Colonic mucosa (tissue), 4 donors: ENCODE results near the gene LYPD1. TPM values are rescaled to one million over a fixed set of nuclear protein-coding genes. Genes with fewer than 3 reads are reported as not detected.

Experiments used
- DNase-seq: peaks from one replicate; pipeline ENCODE4 v3.0.0-alpha.2; 2020
- H3K27ac ChIP-seq: fragments of 200-600 bp; one replicate; pipeline ENCODE4 v1.8.0; 2021
- H3K27me3 ChIP-seq: fragments of 200-600 bp; one replicate; pipeline ENCODE4 v1.8.0; 2021
- H3K36me3 ChIP-seq: fragments of 200-600 bp; one replicate; pipeline ENCODE4 v1.8.0; 2021
- H3K4me1 ChIP-seq: fragments of 200-600 bp; one replicate; pipeline ENCODE4 v1.8.0; 2021; ENCODE audit warnings: mild to moderate bottlenecking
- H3K4me3 ChIP-seq: fragments of 200-600 bp; one replicate; pipeline ENCODE4 v1.8.0; 2021
- H3K9ac ChIP-seq, 2 donors: one replicate each; pipeline ENCODE4 v1.7.0; 2013; ENCODE audit warnings: control low read depth in 2 of 2, low read depth in 2 of 2, low read length in 2 of 2
- H3K9me3 ChIP-seq: fragments of 200-600 bp; one replicate; pipeline ENCODE4 v1.8.0; 2021
- CTCF ChIP-seq: fragments of 200-600 bp; IDR thresholded peaks from one replicate; pipeline ENCODE4 v1.8.0; 2022; ENCODE audit warnings: antibody characterized with exemption, mild to moderate bottlenecking
- intact Hi-C: fragments of 100-400 bp; cut with DNase I; formaldehyde crosslinking; loops from one replicate; pipeline ENCODE4 v1.14.1; 2022
- total RNA-seq, 2 donors: library from RNA; stranded (reverse); fragmentation: NEBNext Ultra II Directional in 1 of 2; extraction: Animal tissue kit (Norgen Biotek cat#: 25700) in 1 of 2; gene quantifications; one replicate each; pipeline ENCODE4 v1.2.1, GENCODE V29; 2021
- donor health status: healthy.
- donor health status: DM: no; HTN: no; CAD: no.
- donor health status: DM: no; HTN: no; CAD: no.

The LYPD1 gene
- total RNA-seq, 2 donors from 2014 or later = 0.66 TPM; not detected in 1

- peaks cover 7% of the 10 kb centered on the region for H3K4me1 ChIP-seq
- intact Hi-C loops = no loop called here
- no peaks in the 10 kb centered on the region for H3K9me3 ChIP-seq
- no peak for TF ChIP-seq CTCF
- H3K27me3 ChIP-seq = peaks cover 32% of the 10 kb centered on the region
- no peak overlapping the region for H3K27ac ChIP-seq
- no peak for DNase-seq
- no peak overlapping the region for H3K9ac ChIP-seq
- H3K36me3 ChIP-seq = no peaks in the 10 kb centered on the region
- H3K4me3 ChIP-seq = no peak overlapping the region
These were observed 2.3 kb downstream of the LYPD1 start for GRCh38 chr2:132667706-132668105.

GRCh38 chr2:132665401-132666140 lies 4.4 kb downstream of the LYPD1 start:
- intact Hi-C loops = no loop called here
- Histone ChIP-seq H3K36me3 (no peaks in the 10 kb centered on the region), H3K27me3 (peaks cover 24% of the 10 kb centered on the region), H3K4me1 (peaks cover 7% of the 10 kb centered on the region), H3K9ac (no peak overlapping the region), H3K27ac (no peak overlapping the region), H3K9me3 (no peaks in the 10 kb centered on the region), H3K4me3 (no peak overlapping the region)
- TF ChIP-seq CTCF = no peak
- no peak for DNase-seq

- DNase-seq = no peak
- intact Hi-C loops = no loop called here
- Histone ChIP-seq H3K36me3 (no peaks in the 10 kb centered on the region), H3K9ac (no peak overlapping the region), H3K4me3 (no peak overlapping the region), H3K27ac (no peak overlapping the region), H3K9me3 (no peaks in the 10 kb centered on the region), H3K4me1 (peaks cover 3% of the 10 kb centered on the region), H3K27me3 (peaks cover 9% of the 10 kb centered on the region)
- TF ChIP-seq CTCF = no peak
These were observed 5.9 kb downstream of the LYPD1 start for GRCh38 chr2:132664096-132664495.

GRCh38 chr2:132662732-132663131 lies 7.3 kb downstream of the LYPD1 start:
- H3K4me3 ChIP-seq = no peak overlapping the region
- H3K9ac ChIP-seq = no peak overlapping the region
- intact Hi-C loops = no loop called here
- H3K9me3 ChIP-seq = no peaks in the 10 kb centered on the region
- H3K4me1 ChIP-seq = no peaks in the 10 kb centered on the region
- H3K27me3 ChIP-seq = no peaks in the 10 kb centered on the region
- no peak for DNase-seq
- H3K36me3 ChIP-seq = no peaks in the 10 kb centered on the region
- TF ChIP-seq CTCF = no peak
- H3K27ac ChIP-seq = no peak overlapping the region

- H3K9me3 ChIP-seq = no peaks in the 10 kb centered on the region
- H3K4me1 ChIP-seq = no peaks in the 10 kb centered on the region
- no peaks in the 10 kb centered on the region for H3K27me3 ChIP-seq
- intact Hi-C loops = no loop called here
- no peak overlapping the region for H3K9ac ChIP-seq
- no peak for DNase-seq
- no peak overlapping the region for H3K4me3 ChIP-seq
- H3K27ac ChIP-seq = no peak overlapping the region
- no peak for TF ChIP-seq CTCF
- no peaks in the 10 kb centered on the region for H3K36me3 ChIP-seq
These were observed 10.7 kb downstream of the LYPD1 start for GRCh38 chr2:132659331-132659730.
